ENCODE results near the gene USP31.

- TF ChIP-seq, protein P1, sequence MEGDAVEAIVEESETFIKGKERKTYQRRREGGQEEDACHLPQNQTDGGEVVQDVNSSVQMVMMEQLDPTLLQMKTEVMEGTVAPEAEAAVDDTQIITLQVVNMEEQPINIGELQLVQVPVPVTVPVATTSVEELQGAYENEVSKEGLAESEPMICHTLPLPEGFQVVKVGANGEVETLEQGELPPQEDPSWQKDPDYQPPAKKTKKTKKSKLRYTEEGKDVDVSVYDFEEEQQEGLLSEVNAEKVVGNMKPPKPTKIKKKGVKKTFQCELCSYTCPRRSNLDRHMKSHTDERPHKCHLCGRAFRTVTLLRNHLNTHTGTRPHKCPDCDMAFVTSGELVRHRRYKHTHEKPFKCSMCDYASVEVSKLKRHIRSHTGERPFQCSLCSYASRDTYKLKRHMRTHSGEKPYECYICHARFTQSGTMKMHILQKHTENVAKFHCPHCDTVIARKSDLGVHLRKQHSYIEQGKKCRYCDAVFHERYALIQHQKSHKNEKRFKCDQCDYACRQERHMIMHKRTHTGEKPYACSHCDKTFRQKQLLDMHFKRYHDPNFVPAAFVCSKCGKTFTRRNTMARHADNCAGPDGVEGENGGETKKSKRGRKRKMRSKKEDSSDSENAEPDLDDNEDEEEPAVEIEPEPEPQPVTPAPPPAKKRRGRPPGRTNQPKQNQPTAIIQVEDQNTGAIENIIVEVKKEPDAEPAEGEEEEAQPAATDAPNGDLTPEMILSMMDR (IDR thresholded peaks at IDR 0.05): no peak
- TF ChIP-seq ZFX (IDR thresholded peaks at IDR 0.05; ENCODE audit: borderline replicate concordance): no peak
Observed at GRCh38 chr16:23014592-23014991, 134.7 kb downstream of the USP31 start.
